ENCODE results near the gene TNRC6C. TPM values are rescaled to one million over a fixed set of nuclear protein-coding genes. Genes with fewer than 3 reads are reported as not detected.
"Not testable (repeated sequence)": the region's sequence is repeated elsewhere in the genome, so short reads cannot be mapped to it uniquely, and the experiment has no call there.

Gene TNRC6C
- total RNA-seq, 6 experiments from 2014 or later = 6.3 to 9.0 (median 7.5) TPM

GRCh38 chr17:77935121-77935571, 23.4 kb upstream of the TNRC6C start:
- no peak overlapping the region for H3K27ac Mint-ChIP-seq
- no peaks in the 10 kb centered on the region for H3K4me1 Mint-ChIP-seq (ENCODE audit: low read depth)
- H3K9me3 Mint-ChIP-seq = no peaks in the 10 kb centered on the region
- no peak overlapping the region for H3K4me3 Mint-ChIP-seq
- H3K36me3 Mint-ChIP-seq (ENCODE audit: low read depth) = no peaks in the 10 kb centered on the region
- TF ChIP-seq CTCF (IDR thresholded peaks at IDR 0.05) = no peak
- DNase-seq = no peak
- H3K27me3 Mint-ChIP-seq (ENCODE audit: insufficient read depth) = peaks cover 41% of the 10 kb centered on the region

- peaks cover 44% of the 10 kb centered on the region for H3K27me3 Mint-ChIP-seq (ENCODE audit: insufficient read depth)
- DNase-seq; H3K4me3 Mint-ChIP-seq; H3K9me3 Mint-ChIP-seq; H3K36me3 Mint-ChIP-seq (ENCODE audit: low read depth); H3K4me1 Mint-ChIP-seq (ENCODE audit: low read depth); H3K27ac Mint-ChIP-seq: not testable (repeated sequence)
These were observed 22.8 kb upstream of the TNRC6C start for GRCh38 chr17:77935744-77936143.

GRCh38 chr17:77936881-77937280, 21.6 kb upstream of the TNRC6C start:
- H3K27ac Mint-ChIP-seq = no peak overlapping the region
- peaks cover 48% of the 10 kb centered on the region for H3K27me3 Mint-ChIP-seq (ENCODE audit: insufficient read depth)

GRCh38 chr17:77941004-77941403, 17.5 kb upstream of the TNRC6C start:
- peaks cover 64% of the 10 kb centered on the region for H3K27me3 Mint-ChIP-seq (ENCODE audit: insufficient read depth)
- no peak for DNase-seq
- TF ChIP-seq CTCF (IDR thresholded peaks at IDR 0.05) = no peak
- H3K9me3 Mint-ChIP-seq = no peaks in the 10 kb centered on the region
- H3K4me3 Mint-ChIP-seq = no peak overlapping the region
- H3K36me3 Mint-ChIP-seq (ENCODE audit: low read depth) = no peaks in the 10 kb centered on the region
- H3K27ac Mint-ChIP-seq = no peak overlapping the region
- no peaks in the 10 kb centered on the region for H3K4me1 Mint-ChIP-seq (ENCODE audit: low read depth)

More at GRCh38 chr17:77936881-77937280, 21.6 kb upstream of the TNRC6C start:
- no peaks in the 10 kb centered on the region for H3K9me3 Mint-ChIP-seq
- H3K4me3 Mint-ChIP-seq = no peak overlapping the region
- no peaks in the 10 kb centered on the region for H3K4me1 Mint-ChIP-seq (ENCODE audit: low read depth)
- H3K36me3 Mint-ChIP-seq (ENCODE audit: low read depth) = no peaks in the 10 kb centered on the region
- DNase-seq = no peak
- TF ChIP-seq CTCF (IDR thresholded peaks at IDR 0.05) = no peak

GRCh38 chr17:77942112-77942988, 16.2 kb upstream of the TNRC6C start:
- H3K4me3 Mint-ChIP-seq = no peak overlapping the region
- peaks cover 54% of the 10 kb centered on the region for H3K27me3 Mint-ChIP-seq (ENCODE audit: insufficient read depth)
- H3K27ac Mint-ChIP-seq = no peak overlapping the region
- no peaks in the 10 kb centered on the region for H3K4me1 Mint-ChIP-seq (ENCODE audit: low read depth)
- H3K36me3 Mint-ChIP-seq (ENCODE audit: low read depth) = no peaks in the 10 kb centered on the region
- DNase-seq = no peak
- no peaks in the 10 kb centered on the region for H3K9me3 Mint-ChIP-seq
- TF ChIP-seq CTCF (IDR thresholded peaks at IDR 0.05) = no peak

GRCh38 chr17:77943971-77944370, 14.5 kb upstream of the TNRC6C start:
- Mint-ChIP-seq H3K4me3 (no peak overlapping the region), H3K4me1 (ENCODE audit: low read depth) (peaks cover 6% of the 10 kb centered on the region), H3K36me3 (ENCODE audit: low read depth) (no peaks in the 10 kb centered on the region), H3K27me3 (ENCODE audit: insufficient read depth) (peaks cover 48% of the 10 kb centered on the region), H3K9me3 (no peaks in the 10 kb centered on the region), H3K27ac (no peak overlapping the region)
- TF ChIP-seq CTCF (IDR thresholded peaks at IDR 0.05) = no peak
- no peak for DNase-seq
